Spleen (tissue), 7 donors: ENCODE measurements around the gene FAM131C.

ENCODE experiments used
- POLR2A ChIP-seq, 3 donors: fragments of 450-650 bp; IDR thresholded peaks; one replicate each; pipeline ENCODE4 v1.5.1; 2017; ENCODE audit warnings: antibody characterized with exemption in 3 of 3, mild to moderate bottlenecking in 1 of 3
- TF ChIP-seq, protein P1 (sequence below), 11 experiments: fragments of 200-600 bp in 7 of 11; fragments of 450-650 bp in 4 of 11; sonication (generic) in 4 of 11; IDR thresholded peaks in 8 of 11; conservative IDR thresholded peaks in 3 of 11; 1 replicate in 7 of 11; 2 replicates in 4 of 11; pipeline versions ENCODE4 v1.4.0 to v1.8.0; 2016 to 2021; ENCODE audit warnings: antibody characterized with exemption in 11 of 11, inconsistent platforms in 4 of 11, mild to moderate bottlenecking in 1 of 11
- donor health status: DM: no; HTN: no; CAD: no; lungs with moderate emphysema.
- donor health status: DM: no; HTN: no; CAD: no.
- donor health status: DM: no; HTN: no; CAD: no.

DNA sequence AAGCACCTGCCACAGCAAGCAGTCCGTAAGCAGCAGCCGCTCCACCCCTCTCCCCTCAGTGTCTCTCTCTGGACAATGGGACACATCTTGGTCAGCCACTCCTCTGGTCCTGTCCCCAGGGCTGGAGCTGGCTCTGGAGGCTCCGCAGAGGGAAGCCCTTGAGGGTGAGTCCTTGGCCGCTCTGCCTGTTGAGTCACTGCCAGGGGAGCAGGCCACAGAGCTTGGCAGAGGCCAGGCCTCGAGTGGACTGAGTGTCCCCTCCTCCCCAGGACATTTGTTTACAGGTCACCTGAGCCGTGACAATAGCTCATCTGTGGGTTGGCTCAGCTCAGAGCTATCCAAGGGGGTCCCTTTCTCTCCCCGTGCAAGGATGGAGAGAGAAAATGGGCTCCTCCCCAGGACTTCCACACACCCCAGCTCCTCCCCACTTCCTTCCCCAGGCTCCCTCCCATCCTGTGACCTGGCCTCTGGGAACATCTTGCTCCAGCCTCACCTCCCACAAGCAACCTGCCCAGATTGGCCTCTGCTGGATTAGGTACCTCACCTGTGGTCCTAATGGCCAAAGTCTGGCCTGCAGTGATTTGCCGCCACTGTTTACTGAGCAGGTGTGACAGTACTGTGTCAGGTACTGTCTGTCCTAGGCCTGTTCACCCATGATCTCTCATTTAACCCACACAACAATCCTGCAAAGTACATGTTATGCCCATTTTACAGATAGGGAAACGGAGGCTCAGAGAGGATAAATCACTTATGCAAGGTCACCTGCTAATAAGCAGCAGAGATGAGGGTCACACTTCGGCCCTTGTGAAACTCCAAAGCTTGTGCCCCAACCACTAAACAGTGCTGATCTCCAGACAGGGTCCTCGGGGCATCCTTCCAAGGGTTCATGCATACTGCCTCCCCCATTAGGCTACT, 4.8 kb downstream of the FAM131C start:
- TF ChIP-seq POLR2A (IDR thresholded peaks at IDR 0.05) = no peak
- TF ChIP-seq, protein P1, sequence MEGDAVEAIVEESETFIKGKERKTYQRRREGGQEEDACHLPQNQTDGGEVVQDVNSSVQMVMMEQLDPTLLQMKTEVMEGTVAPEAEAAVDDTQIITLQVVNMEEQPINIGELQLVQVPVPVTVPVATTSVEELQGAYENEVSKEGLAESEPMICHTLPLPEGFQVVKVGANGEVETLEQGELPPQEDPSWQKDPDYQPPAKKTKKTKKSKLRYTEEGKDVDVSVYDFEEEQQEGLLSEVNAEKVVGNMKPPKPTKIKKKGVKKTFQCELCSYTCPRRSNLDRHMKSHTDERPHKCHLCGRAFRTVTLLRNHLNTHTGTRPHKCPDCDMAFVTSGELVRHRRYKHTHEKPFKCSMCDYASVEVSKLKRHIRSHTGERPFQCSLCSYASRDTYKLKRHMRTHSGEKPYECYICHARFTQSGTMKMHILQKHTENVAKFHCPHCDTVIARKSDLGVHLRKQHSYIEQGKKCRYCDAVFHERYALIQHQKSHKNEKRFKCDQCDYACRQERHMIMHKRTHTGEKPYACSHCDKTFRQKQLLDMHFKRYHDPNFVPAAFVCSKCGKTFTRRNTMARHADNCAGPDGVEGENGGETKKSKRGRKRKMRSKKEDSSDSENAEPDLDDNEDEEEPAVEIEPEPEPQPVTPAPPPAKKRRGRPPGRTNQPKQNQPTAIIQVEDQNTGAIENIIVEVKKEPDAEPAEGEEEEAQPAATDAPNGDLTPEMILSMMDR (IDR thresholded peaks at IDR 0.05 in 8 of 11, conservative IDR thresholded peaks at IDR 0.05 in 3 of 11) = no peak
